HG03060 (cell line): ENCODE measurements around the gene CHRD.

ENCODE experiments used
- ATAC-seq: cut with Tn5 transposase; IDR thresholded peaks from one replicate; pipeline ENCODE4 v1.9.1; 2021; ENCODE audit warnings: low read depth, moderate number of reproducible peaks; ENCODE audit not compliant: unreplicated experiment

CHRD gene

DNA sequence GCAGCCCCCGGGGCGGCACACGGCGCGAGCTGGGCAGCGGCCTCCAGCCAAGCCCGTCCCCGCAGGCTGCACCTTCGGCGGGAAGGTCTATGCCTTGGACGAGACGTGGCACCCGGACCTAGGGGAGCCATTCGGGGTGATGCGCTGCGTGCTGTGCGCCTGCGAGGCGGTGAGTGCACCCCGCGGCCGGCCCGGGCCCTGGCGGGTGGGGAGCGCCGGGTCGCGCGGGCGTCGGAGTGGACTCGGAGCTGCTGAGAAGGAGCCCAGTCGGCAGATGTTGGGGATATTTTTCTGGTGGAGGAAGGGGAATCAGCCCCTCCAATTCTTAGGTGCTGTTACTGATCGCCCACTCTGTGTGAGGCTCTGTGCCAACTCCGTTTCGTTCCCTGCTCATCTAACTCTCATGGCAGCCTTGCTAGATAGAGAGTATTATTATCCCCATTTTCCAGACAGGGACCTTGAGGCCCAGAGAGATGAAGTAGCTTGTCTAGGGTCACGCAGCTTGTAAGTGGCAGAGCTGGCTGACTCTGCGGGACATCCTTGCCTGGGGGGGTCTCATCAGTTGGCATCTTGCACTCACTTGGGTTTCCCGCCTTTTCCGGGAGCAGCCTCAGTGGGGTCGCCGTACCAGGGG, 890 bp downstream of the CHRD start:
- no peak for ATAC-seq

DNA sequence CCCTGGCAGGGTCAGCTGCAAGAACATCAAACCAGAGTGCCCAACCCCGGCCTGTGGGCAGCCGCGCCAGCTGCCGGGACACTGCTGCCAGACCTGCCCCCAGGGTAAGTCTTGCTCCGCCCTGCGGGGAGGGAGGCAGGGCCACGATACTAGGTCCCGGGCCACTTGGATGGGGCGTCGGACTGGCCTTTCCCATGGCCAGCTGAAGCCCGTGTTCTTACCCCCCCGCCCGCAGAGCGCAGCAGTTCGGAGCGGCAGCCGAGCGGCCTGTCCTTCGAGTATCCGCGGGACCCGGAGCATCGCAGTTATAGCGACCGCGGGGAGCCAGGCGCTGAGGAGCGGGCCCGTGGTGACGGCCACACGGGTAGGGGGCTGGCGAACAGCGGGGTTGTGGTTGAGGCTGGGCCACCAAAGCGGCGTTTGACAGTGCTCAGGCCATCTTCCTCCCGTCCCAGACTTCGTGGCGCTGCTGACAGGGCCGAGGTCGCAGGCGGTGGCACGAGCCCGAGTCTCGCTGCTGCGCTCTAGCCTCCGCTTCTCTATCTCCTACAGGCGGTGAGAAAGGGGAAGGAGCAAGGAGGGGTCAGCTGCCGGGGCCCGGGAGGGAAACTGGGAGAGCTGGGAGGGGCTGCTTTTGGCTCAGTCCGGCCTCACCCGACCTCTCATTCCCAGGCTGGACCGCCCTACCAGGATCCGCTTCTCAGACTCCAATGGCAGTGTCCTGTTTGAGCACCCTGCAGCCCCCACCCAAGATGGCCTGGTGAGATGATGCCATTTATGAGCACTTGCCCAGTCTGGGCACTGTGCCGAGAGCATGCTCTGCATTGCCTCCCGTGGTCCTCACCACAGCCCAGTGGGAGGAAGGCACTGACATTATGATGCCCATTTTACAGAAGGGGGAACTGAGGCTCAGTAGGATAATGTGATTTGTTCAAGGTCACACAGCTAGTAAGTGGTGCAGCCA, 1.7 kb downstream of the CHRD start:
- ATAC-seq: no peak

DNA sequence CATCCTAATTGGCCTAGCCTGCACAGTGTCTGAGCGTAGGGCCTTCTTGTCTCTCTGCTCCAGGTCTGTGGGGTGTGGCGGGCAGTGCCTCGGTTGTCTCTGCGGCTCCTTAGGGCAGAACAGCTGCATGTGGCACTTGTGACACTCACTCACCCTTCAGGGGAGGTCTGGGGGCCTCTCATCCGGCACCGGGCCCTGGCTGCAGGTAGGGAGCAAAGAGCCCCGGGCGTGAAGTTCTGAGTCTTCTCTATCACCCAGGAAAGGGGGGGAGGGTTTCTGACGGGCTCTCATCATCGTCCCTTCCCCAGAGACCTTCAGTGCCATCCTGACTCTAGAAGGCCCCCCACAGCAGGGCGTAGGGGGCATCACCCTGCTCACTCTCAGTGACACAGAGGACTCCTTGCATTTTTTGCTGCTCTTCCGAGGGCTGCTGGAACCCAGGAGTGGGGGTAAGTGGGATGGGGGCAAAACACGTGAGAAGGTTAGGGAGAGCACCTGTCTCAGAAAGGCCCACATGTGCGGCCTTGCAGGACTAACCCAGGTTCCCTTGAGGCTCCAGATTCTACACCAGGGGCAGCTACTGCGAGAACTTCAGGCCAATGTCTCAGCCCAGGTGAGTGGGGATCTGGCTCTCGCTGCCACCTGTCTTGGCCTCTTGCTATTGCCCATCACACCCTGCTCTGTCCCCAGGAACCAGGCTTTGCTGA, 2.6 kb downstream of the CHRD start:
- no peak for ATAC-seq

DNA sequence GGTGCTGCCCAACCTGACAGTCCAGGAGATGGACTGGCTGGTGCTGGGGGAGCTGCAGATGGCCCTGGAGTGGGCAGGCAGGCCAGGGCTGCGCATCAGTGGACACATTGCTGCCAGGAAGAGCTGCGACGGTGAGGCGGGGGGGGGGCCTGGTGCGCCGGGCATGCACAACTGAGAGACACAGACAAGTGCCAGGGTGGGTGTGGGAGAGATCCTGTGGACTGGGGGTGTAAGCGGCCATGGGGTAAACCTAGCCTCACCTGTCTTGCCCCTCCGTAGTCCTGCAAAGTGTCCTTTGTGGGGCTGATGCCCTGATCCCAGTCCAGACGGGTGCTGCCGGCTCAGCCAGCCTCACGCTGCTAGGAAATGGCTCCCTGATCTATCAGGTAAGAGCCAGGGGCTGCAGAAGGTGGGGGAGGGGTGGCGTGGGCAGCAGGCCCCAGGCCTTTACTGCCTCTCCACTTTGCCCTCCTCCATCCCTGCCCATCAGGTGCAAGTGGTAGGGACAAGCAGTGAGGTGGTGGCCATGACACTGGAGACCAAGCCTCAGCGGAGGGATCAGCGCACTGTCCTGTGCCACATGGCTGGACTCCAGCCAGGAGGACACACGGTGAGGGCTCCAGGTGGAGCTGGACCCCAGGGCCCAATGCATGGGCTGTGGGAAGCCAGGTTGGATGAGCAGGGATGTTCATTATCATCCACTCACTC, 3.3 kb downstream of the CHRD start:
- ATAC-seq: no peak

DNA sequence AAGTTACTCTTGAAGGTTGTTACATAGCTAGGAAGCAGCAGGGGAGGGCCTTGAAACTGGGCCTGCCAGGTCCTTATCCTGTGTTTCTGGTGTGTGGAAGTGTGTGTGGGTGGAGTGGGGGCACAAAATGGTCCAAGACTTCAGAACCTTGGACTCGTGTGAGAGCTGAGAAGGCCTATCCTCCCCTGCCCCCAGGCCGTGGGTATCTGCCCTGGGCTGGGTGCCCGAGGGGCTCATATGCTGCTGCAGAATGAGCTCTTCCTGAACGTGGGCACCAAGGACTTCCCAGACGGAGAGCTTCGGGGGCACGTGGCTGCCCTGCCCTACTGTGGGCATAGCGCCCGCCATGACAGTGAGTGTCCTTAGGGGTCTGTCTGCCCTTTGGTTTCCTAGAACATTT, 4.5 kb downstream of the CHRD start:
- ATAC-seq: no peak

DNA sequence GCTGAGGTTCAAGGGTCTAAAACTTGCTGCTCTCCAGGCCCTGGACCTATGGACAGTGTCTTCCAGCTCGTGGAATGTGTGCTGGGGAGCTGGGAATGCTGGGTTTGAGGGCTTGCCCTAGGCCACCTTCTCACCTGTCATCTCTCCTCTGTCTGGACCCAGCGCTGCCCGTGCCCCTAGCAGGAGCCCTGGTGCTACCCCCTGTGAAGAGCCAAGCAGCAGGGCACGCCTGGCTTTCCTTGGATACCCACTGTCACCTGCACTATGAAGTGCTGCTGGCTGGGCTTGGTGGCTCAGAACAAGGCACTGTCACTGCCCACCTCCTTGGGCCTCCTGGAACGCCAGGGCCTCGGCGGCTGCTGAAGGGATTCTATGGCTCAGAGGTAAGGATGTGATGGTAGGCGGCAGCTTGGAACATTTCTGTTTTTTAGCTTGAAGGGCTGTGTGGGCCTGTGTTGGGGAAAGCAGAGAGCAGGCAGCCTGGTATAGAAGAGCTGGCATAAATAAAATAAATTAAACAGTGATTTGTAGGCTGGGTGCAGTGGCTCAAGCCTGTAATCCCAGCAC, 5.1 kb downstream of the CHRD start:
- no peak for ATAC-seq

DNA sequence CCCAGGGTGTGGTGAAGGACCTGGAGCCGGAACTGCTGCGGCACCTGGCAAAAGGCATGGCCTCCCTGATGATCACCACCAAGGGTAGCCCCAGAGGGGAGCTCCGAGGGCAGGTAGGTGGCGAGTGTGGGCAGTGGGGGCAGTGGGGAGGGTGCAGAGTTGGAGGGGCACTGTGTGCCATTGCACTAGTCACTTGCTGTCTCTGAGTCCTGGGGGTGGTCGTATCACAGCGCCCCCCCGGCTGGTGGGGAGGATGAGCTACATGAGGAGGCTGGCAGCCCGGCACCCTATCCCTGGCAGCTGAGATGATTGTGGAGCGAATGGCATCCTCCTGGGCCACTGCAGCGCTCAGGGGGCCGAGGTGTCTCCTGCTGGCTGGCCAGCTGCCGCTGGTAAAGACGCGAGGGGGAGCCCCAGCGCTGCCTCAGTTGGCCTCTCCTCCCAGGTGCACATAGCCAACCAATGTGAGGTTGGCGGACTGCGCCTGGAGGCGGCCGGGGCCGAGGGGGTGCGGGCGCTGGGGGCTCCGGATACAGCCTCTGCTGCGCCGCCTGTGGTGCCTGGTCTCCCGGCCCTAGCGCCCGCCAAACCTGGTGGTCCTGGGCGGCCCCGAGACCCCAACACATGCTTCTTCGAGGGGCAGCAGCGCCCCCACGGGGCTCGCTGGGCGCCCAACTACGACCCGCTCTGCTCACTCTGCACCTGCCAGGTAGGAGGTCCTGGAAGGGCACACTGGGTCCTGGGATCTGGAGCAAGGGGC, 6.4 kb downstream of the CHRD start:
- ATAC-seq: no peak

DNA sequence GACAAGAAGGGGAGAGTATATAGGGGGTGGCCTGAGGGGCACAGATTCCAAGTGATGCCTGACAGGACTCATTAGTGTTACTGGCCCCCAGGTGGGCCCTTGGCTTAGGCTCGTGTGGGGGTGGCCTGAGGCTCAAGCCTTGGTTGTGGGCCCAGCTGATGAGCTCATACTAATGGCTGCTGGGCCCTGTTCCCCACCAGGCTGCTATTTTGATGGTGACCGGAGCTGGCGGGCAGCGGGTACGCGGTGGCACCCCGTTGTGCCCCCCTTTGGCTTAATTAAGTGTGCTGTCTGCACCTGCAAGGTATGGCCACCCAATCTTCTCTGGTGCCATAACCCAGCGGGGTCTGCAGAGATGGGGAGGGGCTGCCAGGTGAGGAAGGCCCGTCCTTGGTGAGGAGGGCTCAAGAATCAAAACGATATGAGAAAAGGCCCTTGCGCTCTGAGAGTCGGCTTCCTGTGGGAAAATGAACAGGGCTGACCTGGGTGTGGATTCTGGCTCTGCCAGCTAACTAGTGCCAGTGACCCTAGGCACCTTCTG, 7.4 kb downstream of the CHRD start:
- ATAC-seq: no peak

DNA sequence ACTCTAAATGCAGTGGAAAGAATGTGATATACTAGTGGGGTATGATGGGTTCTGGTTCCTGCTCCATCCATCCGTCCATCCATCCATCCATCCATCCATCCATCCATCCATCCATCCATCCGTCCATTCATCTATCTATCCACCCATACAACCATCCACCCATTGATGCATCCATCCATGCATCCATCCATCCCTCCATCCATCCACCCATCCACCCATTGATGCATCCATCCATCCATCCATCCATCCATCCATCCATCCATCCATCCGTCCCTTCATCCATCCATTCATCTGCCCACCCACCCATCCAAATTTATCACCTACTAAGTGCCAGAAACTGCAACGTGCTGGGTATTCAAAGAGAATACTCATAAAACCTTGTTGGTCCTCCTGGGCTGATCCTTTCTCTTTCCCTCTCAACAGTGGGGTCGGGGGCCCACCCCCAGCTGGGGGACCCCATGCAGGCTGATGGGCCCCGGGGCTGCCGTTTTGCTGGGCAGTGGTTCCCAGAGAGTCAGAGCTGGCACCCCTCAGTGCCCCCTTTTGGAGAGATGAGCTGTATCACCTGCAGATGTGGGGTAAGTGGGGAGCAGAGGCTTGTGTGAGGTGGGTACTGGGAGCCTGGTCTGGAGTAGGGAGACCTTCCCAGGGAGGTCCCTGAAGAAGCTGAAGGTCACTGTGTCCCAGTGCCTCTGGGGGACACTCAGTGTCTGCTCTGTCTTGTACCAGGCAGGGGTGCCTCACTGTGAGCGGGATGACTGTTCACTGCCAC, 8.5 kb downstream of the CHRD start:
- no peak for ATAC-seq

DNA sequence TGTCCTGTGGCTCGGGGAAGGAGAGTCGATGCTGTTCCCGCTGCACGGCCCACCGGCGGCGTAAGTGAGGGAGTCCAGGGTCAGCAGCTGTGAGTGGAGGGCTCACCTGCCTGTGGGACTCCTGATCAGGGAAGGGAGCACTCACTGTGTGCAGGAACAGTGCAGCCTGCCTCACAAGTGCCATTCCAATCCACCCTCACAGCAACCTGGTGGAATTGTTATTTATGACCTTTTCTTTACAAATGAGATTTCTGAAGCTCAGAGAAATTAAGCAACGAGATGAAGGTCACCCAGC, 9.0 kb downstream of the CHRD start:
- ATAC-seq: no peak

DNA sequence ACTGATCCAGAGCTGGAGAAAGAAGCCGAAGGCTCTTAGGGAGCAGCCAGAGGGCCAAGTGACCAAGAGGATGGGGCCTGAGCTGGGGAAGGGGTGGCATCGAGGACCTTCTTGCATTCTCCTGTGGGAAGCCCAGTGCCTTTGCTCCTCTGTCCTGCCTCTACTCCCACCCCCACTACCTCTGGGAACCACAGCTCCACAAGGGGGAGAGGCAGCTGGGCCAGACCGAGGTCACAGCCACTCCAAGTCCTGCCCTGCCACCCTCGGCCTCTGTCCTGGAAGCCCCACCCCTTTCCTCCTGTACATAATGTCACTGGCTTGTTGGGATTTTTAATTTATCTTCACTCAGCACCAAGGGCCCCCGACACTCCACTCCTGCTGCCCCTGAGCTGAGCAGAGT, 9.5 kb downstream of the CHRD start:
- ATAC-seq: no peak

DNA sequence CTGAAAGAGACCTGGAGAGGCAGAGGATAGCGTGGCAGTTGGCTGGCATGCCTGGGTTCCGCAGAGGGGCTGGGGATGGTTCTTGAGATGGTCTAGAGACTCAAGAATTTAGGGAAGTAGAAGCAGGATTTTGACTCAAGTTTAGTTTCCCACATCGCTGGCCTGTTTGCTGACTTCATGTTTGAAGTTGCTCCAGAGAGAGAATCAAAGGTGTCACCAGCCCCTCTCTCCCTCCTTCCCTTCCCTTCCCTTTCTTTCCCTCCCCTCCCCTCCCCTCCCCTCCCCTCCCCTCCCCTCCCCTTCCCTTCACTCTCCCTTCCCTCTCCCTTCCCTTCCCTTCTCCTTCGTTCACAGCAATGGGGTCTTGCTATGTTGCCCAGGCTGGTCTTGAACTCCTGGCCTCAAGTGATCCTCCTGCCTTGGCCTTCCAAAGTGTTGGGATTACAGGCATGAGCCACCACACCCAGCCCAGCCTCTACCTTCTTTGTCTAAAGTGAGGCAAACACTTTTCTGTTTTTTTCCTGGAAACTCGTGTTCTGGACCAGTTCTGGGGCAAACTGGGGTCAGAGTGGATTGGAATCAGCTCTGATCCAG, 10.2 kb downstream of the CHRD start:
- no peak for ATAC-seq

DNA sequence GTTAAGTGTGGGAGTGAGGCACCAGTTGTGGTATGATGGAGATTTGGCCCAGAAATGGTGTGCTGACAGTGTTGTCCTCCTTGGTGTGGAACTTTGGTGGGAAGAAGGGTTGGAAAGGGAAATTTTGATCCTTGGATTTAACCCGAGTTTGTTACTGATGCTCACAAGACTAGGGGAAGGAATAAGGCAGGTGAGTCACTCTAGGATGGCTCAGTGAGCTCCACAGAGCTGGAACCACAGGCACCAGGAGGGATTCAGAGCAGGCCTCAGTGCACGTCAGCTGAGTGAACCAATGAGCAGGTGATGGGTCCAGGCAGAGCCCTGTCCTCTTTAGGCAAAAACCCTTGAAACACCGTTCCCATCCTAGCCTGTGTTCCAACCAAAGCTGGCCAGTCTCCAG, 11.4 kb downstream of the CHRD start:
- ATAC-seq: no peak

DNA sequence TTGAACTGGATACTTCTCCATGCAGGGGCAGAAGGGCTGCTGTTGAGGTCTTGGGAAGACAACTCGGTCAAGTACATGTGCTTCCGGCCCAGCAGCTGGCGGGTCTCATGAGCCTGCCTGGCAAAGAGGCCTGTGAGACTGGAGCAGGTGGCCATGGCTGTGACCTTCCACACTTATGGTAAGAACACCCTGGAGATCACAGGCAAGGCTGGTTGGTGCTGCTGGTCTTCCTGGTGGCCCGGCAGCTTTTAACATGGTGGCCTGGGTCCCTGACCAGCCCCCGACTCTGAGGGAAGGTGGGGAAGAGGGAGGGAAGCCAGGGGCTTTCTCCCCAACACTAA, 15.4 kb downstream of the CHRD start:
- ATAC-seq: no peak

DNA sequence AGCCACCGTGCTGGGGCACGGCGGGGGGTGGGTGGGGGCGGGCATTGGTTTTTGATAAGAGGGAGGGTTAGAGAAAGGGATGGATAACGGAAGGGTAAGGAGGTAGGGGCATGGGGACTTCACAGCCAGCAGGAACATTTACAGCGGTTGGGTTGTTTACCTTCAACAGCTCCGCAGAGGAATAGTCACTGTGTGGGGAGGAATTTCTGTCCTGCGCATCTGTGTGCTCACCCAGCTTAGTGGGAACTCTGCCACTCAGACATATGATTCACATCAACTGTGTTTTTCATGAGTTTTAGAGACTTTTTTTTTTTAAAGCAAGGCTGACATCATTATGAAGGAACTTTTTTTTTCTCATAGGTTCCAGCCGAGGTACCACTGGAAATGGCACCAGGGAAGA, 19.6 kb downstream of the CHRD start:
- ATAC-seq: no peak

DNA sequence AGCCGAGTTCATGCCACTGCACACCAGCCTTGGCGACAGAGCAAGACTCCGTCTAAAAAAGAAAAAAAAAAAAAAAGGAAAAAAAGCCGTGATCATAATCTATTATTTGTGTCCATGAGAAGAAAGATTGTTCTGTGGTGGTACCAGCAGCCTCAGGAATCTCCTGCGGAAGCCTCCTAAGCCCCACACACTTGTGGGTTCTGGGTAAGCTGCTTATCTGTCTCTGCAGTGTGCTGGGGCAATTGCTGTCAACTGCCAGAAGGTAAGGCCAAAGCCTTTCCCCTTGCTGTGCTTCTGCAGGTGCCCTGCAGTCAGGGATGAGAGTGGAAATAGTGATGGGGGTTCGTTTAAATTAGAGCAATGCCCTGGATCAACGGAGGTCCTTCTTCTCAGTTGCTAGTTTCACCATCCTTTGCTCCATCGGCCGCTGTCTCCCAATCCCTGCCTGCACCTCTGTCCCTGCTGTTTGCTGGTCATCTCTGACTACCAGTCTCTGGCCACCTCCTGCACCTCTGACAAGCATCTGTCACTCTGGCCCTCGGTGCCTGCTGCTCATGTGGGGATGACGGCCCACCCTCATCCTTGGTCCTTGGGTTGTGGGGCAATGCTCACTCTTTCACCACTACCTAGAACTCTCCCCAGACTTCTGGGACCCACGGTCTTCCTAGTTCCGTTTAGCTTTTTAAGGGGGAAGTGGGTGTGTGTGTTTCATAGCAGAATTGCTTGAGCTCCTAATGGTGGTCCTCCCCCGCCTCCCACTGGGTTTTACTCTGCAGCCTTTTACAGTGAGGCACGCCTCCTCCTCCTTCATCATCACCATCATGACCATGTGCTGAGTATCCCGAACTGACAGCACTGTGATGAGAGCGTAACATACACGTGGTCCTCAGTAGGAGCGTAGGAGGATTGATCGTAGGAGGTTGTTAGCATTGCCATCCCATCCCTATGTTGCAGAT, 25.5 kb downstream of the CHRD start:
- no peak for ATAC-seq

DNA sequence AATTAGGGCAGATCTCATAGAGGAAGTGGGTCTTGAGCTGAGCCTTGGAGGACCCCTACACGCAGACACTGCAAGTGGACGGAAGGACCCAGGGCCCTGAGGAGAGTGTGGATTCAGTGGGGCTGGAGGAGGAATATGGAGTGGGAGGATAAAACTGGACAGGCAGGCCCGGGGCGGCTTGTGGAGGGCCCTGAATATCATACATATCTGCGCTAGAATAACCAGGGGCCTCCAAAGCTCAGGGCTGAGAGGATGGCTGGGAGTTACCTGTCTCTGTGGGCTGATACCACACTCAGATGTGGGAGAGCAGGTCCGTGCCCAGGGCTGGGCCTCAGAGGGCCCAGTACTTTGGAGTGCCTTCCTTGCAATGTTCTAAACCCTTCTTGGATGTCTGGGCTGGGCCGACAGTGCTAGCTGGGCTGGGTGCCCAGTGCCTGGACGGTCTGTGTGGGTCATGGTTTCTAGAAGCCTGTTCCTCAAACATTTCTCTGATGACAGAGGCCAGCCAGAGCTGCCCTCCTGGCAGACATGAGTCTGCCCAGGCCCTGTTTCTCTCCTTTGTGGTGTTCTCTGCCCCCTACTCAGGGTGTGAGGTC, 29.6 kb downstream of the CHRD start:
- ATAC-seq: no peak
